Ishikawa (cell line): ENCODE measurements around the gene HOXA3.

Experiments
- CEBPB ChIP-seq: IDR thresholded peaks from 2 replicates; pipeline ENCODE4 v1.6.1; 2012
- EGR1 ChIP-seq: IDR thresholded peaks from 2 replicates; pipeline ENCODE4 v1.6.1; 2012
- EP300 ChIP-seq: IDR thresholded peaks from 2 replicates; pipeline ENCODE4 v1.6.1; 2012; ENCODE audit warnings: borderline replicate concordance
- FOXM1 ChIP-seq: IDR thresholded peaks from 2 replicates; pipeline ENCODE4 v1.6.1; 2012; ENCODE audit warnings: low read depth, borderline replicate concordance
- MAX ChIP-seq: IDR thresholded peaks from 2 replicates; pipeline ENCODE4 v1.6.1; 2012
- NFIC ChIP-seq: IDR thresholded peaks from 2 replicates; pipeline ENCODE4 v1.6.1; 2012
- RAD21 ChIP-seq: IDR thresholded peaks from 2 replicates; pipeline ENCODE4 v1.6.1; 2012; ENCODE audit warnings: low read depth
- REST ChIP-seq: IDR thresholded peaks from 2 replicates; pipeline ENCODE4 v1.6.1; 2012; ENCODE audit warnings: low read depth, mild to moderate bottlenecking
- TAF1 ChIP-seq: IDR thresholded peaks from 2 replicates; pipeline ENCODE4 v1.6.1; 2012; ENCODE audit warnings: low read depth, mild to moderate bottlenecking
- TCF12 ChIP-seq: IDR thresholded peaks from 2 replicates; pipeline ENCODE4 v1.6.1; 2012; ENCODE audit warnings: low read depth
- TEAD4 ChIP-seq: IDR thresholded peaks from 2 replicates; pipeline ENCODE4 v1.6.1; 2012
- USF1 ChIP-seq: IDR thresholded peaks from 2 replicates; pipeline ENCODE4 v1.6.1; 2012
- YY1 ChIP-seq: IDR thresholded peaks from 2 replicates; pipeline ENCODE4 v1.6.1; 2012; ENCODE audit warnings: low read depth
- ZBTB7A ChIP-seq: IDR thresholded peaks from 2 replicates; pipeline ENCODE4 v1.6.1; 2012; ENCODE audit warnings: low read depth

Gene HOXA3

GRCh38 chr7:27151931-27152815, at the start of gene HOXA3:
TSS of gene HOXA3 (minus strand) at chr7:27152583. CDS start at chr7:27110640, 41,943 bp downstream.
- TF ChIP-seq YY1 (no peak), RAD21 (no peak), MAX (no peak), EP300 (no peak), NFIC (no peak), ZBTB7A (no peak), TEAD4 (no peak), REST (no peak), EGR1 (no peak), USF1 (no peak), FOXM1 (no peak), TAF1 (no peak), CEBPB (no peak)

GRCh38 chr7:27201580-27202017, 49.2 kb upstream of the HOXA3 start:
- TF ChIP-seq EGR1 (no peak), EP300 (no peak), NFIC (no peak), TCF12 (no peak), CEBPB (no peak), YY1 (no peak), TEAD4 (no peak)

GRCh38 chr7:27200761-27201579, 48.6 kb upstream of the HOXA3 start:
- TF ChIP-seq RAD21 (no peak), TEAD4 (no peak), ZBTB7A (no peak), EGR1 (no peak), EP300 (no peak), TAF1 (no peak), YY1 (no peak), FOXM1 (no peak)

GRCh38 chr7:27199849-27200760, 47.7 kb upstream of the HOXA3 start, which contains the start of gene HOXA13:
TSS of gene HOXA13 (minus strand) at chr7:27200091. CDS start at chr7:27200077, 14 bp downstream.
- TF ChIP-seq ZBTB7A = peak; percentile 18; the same call in 1 of the 2 replicates
- no peak for TF ChIP-seq FOXM1
- peak; percentile 50 for TF ChIP-seq EGR1
- TF ChIP-seq USF1 = no peak
- no peak for TF ChIP-seq TAF1
- no peak for TF ChIP-seq TEAD4
- peak; percentile 45; the same call in 1 of the 2 replicates for TF ChIP-seq MAX
- TF ChIP-seq REST = no peak
- no peak for TF ChIP-seq EP300
- no peak for TF ChIP-seq RAD21
- TF ChIP-seq YY1 = no peak
- TF ChIP-seq NFIC = no peak
